Motor neuron (in vitro differentiated cells): Measurements from ENCODE around the gene DOCK2. TPM values are rescaled to one million over a fixed set of nuclear protein-coding genes. Genes with fewer than 3 reads are reported as not detected.

Experiments
- ATAC-seq, 8 experiments: fragments of 200-7000 bp; cut with Tn5 transposase; replicated peaks in 6 of 8; 2 replicates each; pipeline ENCODE4 v1.8.0; 2021; ENCODE audit warnings: mild to moderate bottlenecking in 8 of 8, moderate library complexity in 8 of 8
- H3K27ac ChIP-seq, 2 donors: fragments of 250-450 bp; sonication (Bioruptor Pico); 2 replicates each; pipeline ENCODE4 v1.9.0; 2021; ENCODE audit warnings: antibody characterized with exemption in 2 of 2, mild to moderate bottlenecking in 2 of 2, moderate library complexity in 1 of 2
- H3K4me1 ChIP-seq, 2 donors: fragments of 250-450 bp; sonication (Bioruptor Pico); replicated peaks in 1 of 2; 2 replicates each; pipeline ENCODE4 v1.6.1; 2021; ENCODE audit warnings: antibody characterized with exemption in 2 of 2, mild to moderate bottlenecking in 2 of 2, moderate library complexity in 1 of 2
- H3K4me3 ChIP-seq, 5 donors: fragments of 250-450 bp; sonication (Bioruptor Pico); 2 replicates each; pipeline ENCODE4 v1.9.0; 2021; ENCODE audit warnings: antibody characterized with exemption in 5 of 5, mild to moderate bottlenecking in 5 of 5, moderate library complexity in 4 of 5
- WGBS, 10 experiments: fragments of 450-650 bp; shearing (Covaris generic); methylation state at CpG; one replicate each; pipeline ENCODE4 v1.0.0; 2022; 5-methylcytosine and 5-hydroxymethylcytosine counted together
- in situ Hi-C, 9 experiments: fragments of 400-800 bp; cut with MboI; loops; one replicate each; pipeline ENCODE4 v1.15.0; 2021; ENCODE audit warnings: low sequenced_read_pairs in 9 of 9, low pct_unique_long_range_greater_than_20kb in 2 of 9; ENCODE audit not compliant: unreplicated experiment in 9 of 9
- total RNA-seq, 8 experiments: library from RNA; unstranded; fragments of 300-600 nt; gene quantifications; 2 replicates each; pipeline versions ENCODE4 v1.2.3 to v1.2.4, GENCODE V29; 2022

The DOCK2 gene
- total RNA-seq, 8 experiments from 2014 or later, result 0.18 to 105 (median 0.89) TPM

DNA sequence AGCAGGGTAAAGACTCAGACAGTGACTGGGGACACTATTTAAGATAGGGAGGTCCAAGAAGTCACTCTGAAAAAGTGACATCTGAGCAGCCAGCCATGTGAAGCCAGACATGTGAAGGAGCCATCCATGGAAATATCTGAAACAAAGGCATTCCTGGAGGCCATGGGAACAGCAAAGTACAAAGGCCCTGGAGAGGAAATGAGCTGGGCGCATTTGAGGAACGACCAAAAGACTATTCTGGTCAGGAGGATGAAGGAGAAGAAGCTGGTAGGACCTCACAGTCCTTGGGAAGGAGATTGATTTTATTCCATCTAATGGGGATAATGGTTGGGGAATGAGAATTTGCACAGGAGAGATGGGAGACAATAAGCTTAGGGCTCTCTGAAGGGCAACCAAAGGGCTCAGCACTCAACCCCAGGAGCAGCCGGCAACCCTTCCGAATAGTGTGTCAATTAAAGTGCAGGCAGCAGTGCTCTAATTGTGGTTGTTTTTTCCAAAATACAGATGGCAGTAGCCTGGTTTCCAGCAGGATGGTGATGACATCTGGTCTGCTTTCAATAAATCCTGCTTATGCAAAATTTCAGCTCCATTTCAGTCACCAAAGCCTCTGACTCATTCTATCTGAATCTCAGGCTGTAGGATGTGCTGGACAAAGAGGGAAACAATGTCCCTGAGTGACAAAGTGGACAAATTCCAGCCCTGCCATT is 495.3 kb downstream of the DOCK2 start:
- H3K4me3 ChIP-seq, result no peak overlapping the region
- peaks cover 8 to 10% of the 10 kb centered on the region in 2 donors for H3K4me1 ChIP-seq
- ATAC-seq, result peak; percentile 96 to 100 (median 99)
- WGBS, 10 experiments, result 0 to 100% (median 50%) methylated on average over 1 to 4 of the region's 4 CpGs; no CpG with 5 or more reads in 2 of the 10 experiments
- in situ Hi-C loops, result no loop called here
- no peak overlapping the region for H3K27ac ChIP-seq

Other genes with a start within 250 kb of the DOCK2 start
- gene SPDL1, start 53.5 kb upstream of the DOCK2 start, total RNA-seq, result 10 to 100 TPM; 16.2 to 42.6 (median 21.6) TPM